OCI-LY3 (cell line): ENCODE results near the gene ARHGAP24.

ENCODE experiments used
- CTCF ChIP-seq: fragments of 200-600, 300-600 bp; sonication (generic); IDR thresholded peaks from 2 replicates; pipeline ENCODE4 v1.5.1; 2014; ENCODE audit warnings: antibody characterized with exemption, low read length, low read depth
- EZH2phosphoT487 ChIP-seq: fragments of 200-600 bp; shearing (Covaris generic); IDR thresholded peaks from 2 replicates; pipeline ENCODE4 v1.6.1; 2018; ENCODE audit warnings: antibody characterized with exemption, mixed run types, low read depth

GRCh38 chr4:86006057-86006456 lies 531.1 kb downstream of the ARHGAP24 start:
- no peak for TF ChIP-seq CTCF
- no peak for TF ChIP-seq EZH2phosphoT487
